GM18505 (cell line): ENCODE data around the gene BPIFB2.

Source experiments
- ATAC-seq: cut with Tn5 transposase; IDR thresholded peaks from one replicate; pipeline ENCODE4 v1.9.1; 2021; ENCODE audit not compliant: unreplicated experiment
- POLR2A ChIP-seq: IDR thresholded peaks from 4 replicates; pipeline ENCODE4 v1.6.1; 2011; ENCODE audit warnings: borderline replicate concordance; ENCODE audit not compliant: insufficient read depth, insufficient read length; ENCODE audit errors: extremely low read depth

The BPIFB2 gene

GRCh38 chr20:32975698-32976674 is 31.5 kb upstream of the BPIFB2 start:
- TF ChIP-seq POLR2A, result no peak
- no peak for ATAC-seq

GRCh38 chr20:32976746-32977145 is 30.8 kb upstream of the BPIFB2 start:
- no peak for TF ChIP-seq POLR2A
- no peak for ATAC-seq

DNA sequence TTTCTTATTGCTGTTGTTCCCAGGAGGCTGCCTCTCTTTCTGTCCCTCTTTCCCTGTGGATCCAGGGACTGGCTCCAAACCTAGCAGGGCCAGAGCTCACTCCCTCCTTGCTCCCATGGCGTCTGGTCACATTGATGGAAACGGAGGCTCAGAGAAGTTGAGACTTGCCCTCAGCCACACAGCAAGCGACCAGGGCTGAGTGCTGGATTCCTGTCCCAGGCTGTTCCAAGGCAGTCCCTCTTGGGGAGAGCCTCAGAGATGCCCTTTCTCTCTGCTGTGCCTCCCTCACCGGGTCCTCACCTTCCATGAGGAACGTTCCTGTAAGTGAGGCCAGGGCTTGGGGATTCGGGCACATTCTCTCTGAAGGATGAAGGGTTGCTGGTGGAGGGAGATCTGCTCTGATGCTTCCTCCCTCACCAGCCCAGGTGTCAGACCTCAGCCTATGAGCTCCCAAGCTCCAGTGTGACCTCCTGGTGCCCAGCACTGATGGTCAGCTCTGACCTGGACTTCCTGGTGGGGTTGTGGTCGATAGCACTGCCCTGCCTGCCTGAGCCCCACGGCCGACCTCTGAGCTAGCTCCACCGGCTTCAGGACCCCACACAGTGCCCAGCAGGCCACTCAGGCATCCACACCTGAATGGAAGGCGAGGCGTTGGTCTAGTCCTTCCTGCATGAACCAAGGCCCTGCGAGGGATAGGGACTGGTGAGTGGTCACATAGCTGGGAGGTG is 30.1 kb upstream of the BPIFB2 start:
- ATAC-seq, result no peak
- no peak for TF ChIP-seq POLR2A

- ATAC-seq, result no peak
- no peak for TF ChIP-seq POLR2A
Observed at GRCh38 chr20:32978009-32978335, 29.5 kb upstream of the BPIFB2 start.

- no peak for TF ChIP-seq POLR2A
- ATAC-seq, result no peak
Observed at GRCh38 chr20:32979201-32979998, 28.1 kb upstream of the BPIFB2 start.

GRCh38 chr20:32980131-32980941 is 27.2 kb upstream of the BPIFB2 start:
- ATAC-seq, result no peak
- no peak for TF ChIP-seq POLR2A

DNA sequence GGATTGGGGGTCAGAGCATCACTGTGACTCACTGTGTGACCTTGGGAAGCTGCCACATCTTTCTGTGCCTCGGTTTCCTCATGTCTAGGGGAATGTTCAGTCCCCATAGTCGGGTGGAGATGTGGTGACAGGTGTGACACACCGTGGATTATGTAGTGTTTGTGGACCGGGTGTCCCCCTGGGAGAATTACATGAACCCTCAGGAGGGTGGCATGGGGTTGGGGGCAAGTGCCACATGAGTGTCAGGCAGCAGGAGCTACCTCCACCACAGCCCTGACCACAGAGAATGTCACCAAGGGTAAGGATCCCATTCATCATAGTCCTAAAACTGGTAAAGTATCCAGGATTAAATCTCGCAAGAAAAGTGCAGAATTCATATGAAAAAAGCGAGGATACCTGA is 26.5 kb upstream of the BPIFB2 start:
- TF ChIP-seq POLR2A, result no peak
- no peak for ATAC-seq

GRCh38 chr20:32982617-32983458 is 24.7 kb upstream of the BPIFB2 start:
- no peak for ATAC-seq
- no peak for TF ChIP-seq POLR2A

- no peak for TF ChIP-seq POLR2A
- no peak for ATAC-seq
Observed at GRCh38 chr20:32983459-32984112, 23.9 kb upstream of the BPIFB2 start.

DNA sequence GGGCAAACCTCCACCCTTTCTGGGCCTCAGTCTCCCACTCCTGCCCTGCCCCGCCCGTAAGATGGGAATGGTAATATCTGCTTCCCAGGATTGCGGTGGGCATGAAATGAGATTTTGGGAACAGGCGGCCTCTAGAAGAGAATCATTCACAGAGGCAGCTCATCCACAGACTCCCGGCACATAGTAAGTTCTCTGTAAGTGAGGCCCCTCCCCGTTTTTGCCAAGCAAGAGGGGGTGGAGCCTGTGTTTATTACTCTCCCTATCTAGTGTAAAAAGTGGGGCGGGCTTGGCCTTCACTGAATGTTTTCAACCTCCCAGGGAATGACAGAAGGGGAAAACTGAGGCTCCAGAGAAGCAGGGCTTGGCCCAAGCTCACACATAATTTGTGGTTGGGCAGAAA is 23.3 kb upstream of the BPIFB2 start:
- no peak for TF ChIP-seq POLR2A
- no peak for ATAC-seq

DNA sequence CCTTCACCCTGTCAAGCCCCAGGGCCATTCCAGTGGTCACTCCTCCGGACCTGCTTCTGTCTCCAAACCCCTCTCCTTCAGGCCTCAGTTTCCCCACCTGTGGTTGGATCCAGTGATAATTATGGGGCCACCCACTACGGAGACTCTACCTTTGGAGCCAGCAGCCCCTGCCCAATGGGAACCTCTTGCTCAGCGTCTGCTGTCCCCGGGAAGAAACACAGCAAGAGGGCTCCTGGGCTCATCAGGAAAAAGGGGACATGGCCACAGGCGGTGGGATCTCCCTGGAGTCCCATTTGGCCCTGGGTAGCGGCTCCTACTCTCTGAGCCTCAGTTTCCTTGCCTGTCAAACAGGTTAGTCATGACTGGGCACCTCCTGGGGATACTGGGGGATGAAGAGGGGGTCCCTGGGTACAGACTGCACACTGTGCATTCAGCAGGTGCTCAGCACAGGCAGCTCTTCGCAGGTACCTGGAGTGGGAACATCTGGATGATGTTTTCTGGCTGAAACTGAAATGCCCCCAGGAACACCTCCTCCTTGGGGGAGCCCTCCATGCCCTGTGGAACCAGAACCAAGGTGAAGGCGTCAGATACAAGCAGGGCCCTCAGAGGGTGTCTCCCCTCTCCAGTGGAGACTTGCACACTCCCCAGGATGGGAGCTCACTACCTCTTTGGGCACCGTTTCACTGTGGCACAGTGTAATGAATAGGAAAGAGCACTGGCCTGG is 22.7 kb upstream of the BPIFB2 start:
- TF ChIP-seq POLR2A, result no peak
- no peak for ATAC-seq

DNA sequence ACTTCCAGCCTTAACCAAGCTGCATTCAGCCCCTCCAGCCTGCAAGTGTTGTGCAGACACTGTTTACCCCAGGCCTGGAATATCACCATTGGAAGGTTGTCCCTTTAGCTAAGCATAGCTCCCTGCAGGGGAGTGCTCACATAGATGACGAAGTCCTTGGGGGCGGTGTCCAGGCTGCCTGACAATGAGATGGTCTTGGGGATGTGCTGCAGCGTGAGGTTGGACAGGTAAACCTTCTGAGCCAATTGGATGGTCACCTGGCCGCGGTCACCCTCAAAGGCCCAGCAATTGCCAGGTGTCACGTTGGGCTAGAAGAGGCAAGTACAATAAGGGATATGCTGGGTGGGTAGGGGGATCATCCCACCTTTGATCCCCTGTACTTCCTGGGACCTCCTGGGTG is 21.9 kb upstream of the BPIFB2 start:
- no peak for TF ChIP-seq POLR2A
- no peak for ATAC-seq
